ENCODE results near the gene CELSR2.

DNA sequence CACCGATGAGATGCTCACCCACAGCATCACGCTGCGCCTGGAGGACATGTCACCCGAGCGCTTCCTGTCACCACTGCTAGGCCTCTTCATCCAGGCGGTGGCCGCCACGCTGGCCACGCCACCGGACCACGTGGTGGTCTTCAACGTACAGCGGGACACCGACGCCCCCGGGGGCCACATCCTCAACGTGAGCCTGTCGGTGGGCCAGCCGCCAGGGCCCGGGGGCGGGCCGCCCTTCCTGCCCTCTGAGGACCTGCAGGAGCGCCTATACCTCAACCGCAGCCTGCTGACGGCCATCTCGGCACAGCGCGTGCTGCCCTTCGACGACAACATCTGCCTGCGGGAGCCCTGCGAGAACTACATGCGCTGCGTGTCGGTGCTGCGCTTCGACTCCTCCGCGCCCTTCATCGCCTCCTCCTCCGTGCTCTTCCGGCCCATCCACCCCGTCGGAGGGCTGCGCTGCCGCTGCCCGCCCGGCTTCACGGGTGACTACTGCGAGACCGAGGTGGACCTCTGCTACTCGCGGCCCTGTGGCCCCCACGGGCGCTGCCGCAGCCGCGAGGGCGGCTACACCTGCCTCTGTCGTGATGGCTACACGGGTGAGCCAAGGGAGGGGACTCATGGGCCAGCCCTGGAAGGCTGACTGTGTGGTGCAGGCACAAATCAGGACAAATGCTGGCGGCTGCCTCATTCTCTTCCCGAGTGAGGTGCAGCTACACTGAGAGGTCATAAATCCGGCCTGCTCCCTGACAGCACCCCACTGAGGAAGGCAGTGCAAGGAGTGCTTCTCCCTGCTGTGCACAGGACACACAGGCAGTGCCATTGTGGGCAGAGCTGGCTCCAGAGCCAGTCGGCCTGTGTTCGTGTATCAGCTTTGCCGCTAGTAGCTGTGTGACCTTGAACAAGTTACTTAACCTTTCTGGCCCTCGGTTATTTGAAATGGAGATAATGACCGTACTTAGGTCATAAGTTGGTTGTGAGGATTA, 9.4 kb downstream of the CELSR2 start:
- TF ChIP-seq, protein P1, sequence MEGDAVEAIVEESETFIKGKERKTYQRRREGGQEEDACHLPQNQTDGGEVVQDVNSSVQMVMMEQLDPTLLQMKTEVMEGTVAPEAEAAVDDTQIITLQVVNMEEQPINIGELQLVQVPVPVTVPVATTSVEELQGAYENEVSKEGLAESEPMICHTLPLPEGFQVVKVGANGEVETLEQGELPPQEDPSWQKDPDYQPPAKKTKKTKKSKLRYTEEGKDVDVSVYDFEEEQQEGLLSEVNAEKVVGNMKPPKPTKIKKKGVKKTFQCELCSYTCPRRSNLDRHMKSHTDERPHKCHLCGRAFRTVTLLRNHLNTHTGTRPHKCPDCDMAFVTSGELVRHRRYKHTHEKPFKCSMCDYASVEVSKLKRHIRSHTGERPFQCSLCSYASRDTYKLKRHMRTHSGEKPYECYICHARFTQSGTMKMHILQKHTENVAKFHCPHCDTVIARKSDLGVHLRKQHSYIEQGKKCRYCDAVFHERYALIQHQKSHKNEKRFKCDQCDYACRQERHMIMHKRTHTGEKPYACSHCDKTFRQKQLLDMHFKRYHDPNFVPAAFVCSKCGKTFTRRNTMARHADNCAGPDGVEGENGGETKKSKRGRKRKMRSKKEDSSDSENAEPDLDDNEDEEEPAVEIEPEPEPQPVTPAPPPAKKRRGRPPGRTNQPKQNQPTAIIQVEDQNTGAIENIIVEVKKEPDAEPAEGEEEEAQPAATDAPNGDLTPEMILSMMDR (IDR thresholded peaks at IDR 0.05; ENCODE audit: low read depth, low read length, poor library complexity, severe bottlenecking): no peak
- no peak for TF ChIP-seq EZH2phosphoT487 (IDR thresholded peaks at IDR 0.05; ENCODE audit: borderline replicate concordance, low read length)
